Stimulated activated CD4-positive, alpha-beta T cell treated with anti-CD3 and anti-CD28 coated beads, Interleukin-4, amount 100 ng/mL, for 24 hours (primary cell): ENCODE data around the gene IQGAP2.
A peak's percentile ranks its signal among the peaks of the same experiment; 100 is the strongest.
"Not testable (repeated sequence)": the region's sequence is repeated elsewhere in the genome, so short reads cannot be mapped to it uniquely, and the experiment has no call there.

ENCODE experiments used
- DNase-seq: peaks from one replicate; pipeline ENCODE4 v3.0.0-alpha.2; 2020

Gene IQGAP2

GRCh38 chr5:76402886-76403765 is at the start of gene IQGAP2:
Gene IQGAP2 (plus strand): TSS chr5:76403285. CDS start chr5:76403546, 261 bp downstream.
- peak; percentile 80 for DNase-seq

- no peak for DNase-seq
Measured at GRCh38 chr5:76356887-76357286, 46.2 kb upstream of the IQGAP2 start.

GRCh38 chr5:76363352-76364225 is 39.5 kb upstream of the IQGAP2 start:
- no peak for DNase-seq

- DNase-seq, result no peak
Measured at GRCh38 chr5:76364226-76364589, 38.9 kb upstream of the IQGAP2 start.

GRCh38 chr5:76365561-76365960 is 37.5 kb upstream of the IQGAP2 start:
- DNase-seq, result no peak

- DNase-seq, result no peak
Measured at GRCh38 chr5:76366596-76366995, 36.5 kb upstream of the IQGAP2 start.

- peak; percentile 55 for DNase-seq
Measured at GRCh38 chr5:76367623-76368371, 35.3 kb upstream of the IQGAP2 start.

- no peak for DNase-seq
Measured at GRCh38 chr5:76368941-76369340, 34.1 kb upstream of the IQGAP2 start.

- DNase-seq, result not testable (repeated sequence)
Measured at GRCh38 chr5:76369668-76370067, 33.4 kb upstream of the IQGAP2 start.

GRCh38 chr5:76371960-76372322 is 31.1 kb upstream of the IQGAP2 start:
- no peak for DNase-seq

- no peak for DNase-seq
Measured at GRCh38 chr5:76372323-76373054, 30.6 kb upstream of the IQGAP2 start.

- DNase-seq, result no peak
Measured at GRCh38 chr5:76376148-76376865, 26.8 kb upstream of the IQGAP2 start.

GRCh38 chr5:76376866-76377230 is 26.2 kb upstream of the IQGAP2 start:
- DNase-seq, result no peak

- DNase-seq, result no peak
Measured at GRCh38 chr5:76378355-76378754, 24.7 kb upstream of the IQGAP2 start.

- no peak for DNase-seq
Measured at GRCh38 chr5:76379316-76379715, 23.8 kb upstream of the IQGAP2 start.

- DNase-seq, result no peak
Measured at GRCh38 chr5:76379855-76380254, 23.2 kb upstream of the IQGAP2 start.

GRCh38 chr5:76380346-76381066 is 22.6 kb upstream of the IQGAP2 start:
- no peak for DNase-seq

- no peak for DNase-seq
Measured at GRCh38 chr5:76383126-76383832, 19.8 kb upstream of the IQGAP2 start.

- no peak for DNase-seq
Measured at GRCh38 chr5:76384189-76384588, 18.9 kb upstream of the IQGAP2 start.

GRCh38 chr5:76384705-76385104 is 18.4 kb upstream of the IQGAP2 start:
- DNase-seq, result no peak
